Measurements from ENCODE around the gene KNTC1.

The KNTC1 gene, protein sequence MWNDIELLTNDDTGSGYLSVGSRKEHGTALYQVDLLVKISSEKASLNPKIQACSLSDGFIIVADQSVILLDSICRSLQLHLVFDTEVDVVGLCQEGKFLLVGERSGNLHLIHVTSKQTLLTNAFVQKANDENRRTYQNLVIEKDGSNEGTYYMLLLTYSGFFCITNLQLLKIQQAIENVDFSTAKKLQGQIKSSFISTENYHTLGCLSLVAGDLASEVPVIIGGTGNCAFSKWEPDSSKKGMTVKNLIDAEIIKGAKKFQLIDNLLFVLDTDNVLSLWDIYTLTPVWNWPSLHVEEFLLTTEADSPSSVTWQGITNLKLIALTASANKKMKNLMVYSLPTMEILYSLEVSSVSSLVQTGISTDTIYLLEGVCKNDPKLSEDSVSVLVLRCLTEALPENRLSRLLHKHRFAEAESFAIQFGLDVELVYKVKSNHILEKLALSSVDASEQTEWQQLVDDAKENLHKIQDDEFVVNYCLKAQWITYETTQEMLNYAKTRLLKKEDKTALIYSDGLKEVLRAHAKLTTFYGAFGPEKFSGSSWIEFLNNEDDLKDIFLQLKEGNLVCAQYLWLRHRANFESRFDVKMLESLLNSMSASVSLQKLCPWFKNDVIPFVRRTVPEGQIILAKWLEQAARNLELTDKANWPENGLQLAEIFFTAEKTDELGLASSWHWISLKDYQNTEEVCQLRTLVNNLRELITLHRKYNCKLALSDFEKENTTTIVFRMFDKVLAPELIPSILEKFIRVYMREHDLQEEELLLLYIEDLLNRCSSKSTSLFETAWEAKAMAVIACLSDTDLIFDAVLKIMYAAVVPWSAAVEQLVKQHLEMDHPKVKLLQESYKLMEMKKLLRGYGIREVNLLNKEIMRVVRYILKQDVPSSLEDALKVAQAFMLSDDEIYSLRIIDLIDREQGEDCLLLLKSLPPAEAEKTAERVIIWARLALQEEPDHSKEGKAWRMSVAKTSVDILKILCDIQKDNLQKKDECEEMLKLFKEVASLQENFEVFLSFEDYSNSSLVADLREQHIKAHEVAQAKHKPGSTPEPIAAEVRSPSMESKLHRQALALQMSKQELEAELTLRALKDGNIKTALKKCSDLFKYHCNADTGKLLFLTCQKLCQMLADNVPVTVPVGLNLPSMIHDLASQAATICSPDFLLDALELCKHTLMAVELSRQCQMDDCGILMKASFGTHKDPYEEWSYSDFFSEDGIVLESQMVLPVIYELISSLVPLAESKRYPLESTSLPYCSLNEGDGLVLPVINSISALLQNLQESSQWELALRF (N-terminal part only)

DNA sequence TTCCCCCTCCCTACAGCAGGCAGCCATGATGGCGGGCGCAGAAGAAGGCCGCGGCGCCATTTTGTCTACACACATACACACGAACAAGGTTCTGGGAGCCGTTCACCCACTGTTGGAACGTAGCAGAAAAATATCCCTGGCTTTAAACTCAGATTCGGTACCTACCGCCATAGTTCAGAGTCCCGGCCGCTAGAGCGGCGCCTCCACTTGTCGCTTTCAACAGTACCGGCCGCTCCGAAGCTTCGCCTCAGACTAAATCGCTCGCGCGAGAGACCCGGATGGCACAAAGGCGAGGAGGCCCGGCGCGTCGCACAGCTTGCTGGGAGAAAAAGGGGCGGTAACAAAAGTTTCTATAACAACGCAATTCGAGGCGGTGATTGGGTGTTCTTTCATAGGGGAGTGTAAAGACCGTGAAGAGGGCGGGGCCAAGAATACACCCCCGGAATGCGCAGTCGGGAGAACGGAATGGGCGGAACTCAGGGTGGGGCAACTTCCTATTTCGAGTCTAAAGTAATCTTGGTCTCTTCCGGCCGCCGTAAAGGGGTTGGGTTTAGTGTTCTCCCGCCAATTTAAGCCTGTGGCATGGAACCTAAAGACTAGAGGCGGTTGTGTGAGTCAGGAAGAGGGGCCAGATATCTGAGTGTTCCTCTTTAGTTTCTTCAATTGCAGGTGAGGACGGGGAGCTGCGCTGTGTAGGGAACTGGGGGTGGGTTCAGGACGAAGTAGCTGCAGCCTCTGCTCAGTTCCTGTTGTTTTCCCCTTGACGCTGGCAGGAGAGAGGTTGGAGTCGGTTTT lies at the start of gene KNTC1, which contains the start of gene RSRC2:
Gene KNTC1 (plus strand): TSS at position 567 of the 795 bp plus-strand sequence. CDS start 2,815 bp downstream, outside the sequence.
Gene RSRC2 (minus strand): TSS at position 254 of the 795 bp plus-strand sequence. CDS start 83 bp downstream, at position 171.
- TF ChIP-seq, protein P1, sequence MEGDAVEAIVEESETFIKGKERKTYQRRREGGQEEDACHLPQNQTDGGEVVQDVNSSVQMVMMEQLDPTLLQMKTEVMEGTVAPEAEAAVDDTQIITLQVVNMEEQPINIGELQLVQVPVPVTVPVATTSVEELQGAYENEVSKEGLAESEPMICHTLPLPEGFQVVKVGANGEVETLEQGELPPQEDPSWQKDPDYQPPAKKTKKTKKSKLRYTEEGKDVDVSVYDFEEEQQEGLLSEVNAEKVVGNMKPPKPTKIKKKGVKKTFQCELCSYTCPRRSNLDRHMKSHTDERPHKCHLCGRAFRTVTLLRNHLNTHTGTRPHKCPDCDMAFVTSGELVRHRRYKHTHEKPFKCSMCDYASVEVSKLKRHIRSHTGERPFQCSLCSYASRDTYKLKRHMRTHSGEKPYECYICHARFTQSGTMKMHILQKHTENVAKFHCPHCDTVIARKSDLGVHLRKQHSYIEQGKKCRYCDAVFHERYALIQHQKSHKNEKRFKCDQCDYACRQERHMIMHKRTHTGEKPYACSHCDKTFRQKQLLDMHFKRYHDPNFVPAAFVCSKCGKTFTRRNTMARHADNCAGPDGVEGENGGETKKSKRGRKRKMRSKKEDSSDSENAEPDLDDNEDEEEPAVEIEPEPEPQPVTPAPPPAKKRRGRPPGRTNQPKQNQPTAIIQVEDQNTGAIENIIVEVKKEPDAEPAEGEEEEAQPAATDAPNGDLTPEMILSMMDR (conservative IDR thresholded peaks at IDR 0.05; ENCODE audit: low read depth, low read length): no peak
- Histone ChIP-seq H4K20me1 (ENCODE audit: insufficient read depth) (0 out of 2 replicates have a peak, but pooled peaks cover 8% of the 10 kb centered on the region), H2AFZ (ENCODE audit: low read depth) (peak within 1 kb of the TSS; percentile 66)

DNA sequence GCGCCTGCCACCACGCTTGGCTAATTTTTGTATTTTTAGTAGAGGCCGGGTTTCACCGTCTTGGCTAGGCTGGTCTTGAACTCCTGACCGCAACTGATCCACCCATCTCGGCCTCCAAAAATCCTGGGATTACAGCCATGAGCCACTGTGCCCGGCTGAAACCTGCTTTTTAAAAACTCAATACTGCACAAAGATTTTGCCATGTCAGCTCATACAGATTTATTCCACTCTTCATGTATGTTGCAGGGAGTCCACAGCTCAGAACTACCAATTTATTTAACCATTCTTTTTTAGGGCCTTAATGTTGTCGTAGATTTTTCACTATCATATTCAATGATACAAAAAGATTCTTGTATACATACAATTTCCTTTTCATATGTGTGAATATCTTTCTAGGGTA lies 46.3 kb upstream of the KNTC1 start:
- TF ChIP-seq, protein P1 (conservative IDR thresholded peaks at IDR 0.05; ENCODE audit: low read depth, low read length): no peak
- H3K79me2 ChIP-seq (ENCODE audit: insufficient read depth, low read depth): no peaks in the 10 kb centered on the region
- no peak overlapping the region for H3K4me3 ChIP-seq (IDR thresholded peaks at IDR 0.05; ENCODE audit: insufficient read depth, low read depth, low read length)
- H3K27me3 ChIP-seq (ENCODE audit: insufficient read depth, low read depth): no peaks in the 10 kb centered on the region
- H3K4me1 ChIP-seq (ENCODE audit: low read depth, poor library complexity, severe bottlenecking): no peaks in the 10 kb centered on the region
- H3K9ac ChIP-seq: no peak overlapping the region
- H3K4me2 ChIP-seq: no peak overlapping the region
- no peak overlapping the region for H3K27ac ChIP-seq
- H4K20me1 ChIP-seq (ENCODE audit: insufficient read depth): no peaks in the 10 kb centered on the region
- H2AFZ ChIP-seq (ENCODE audit: low read depth): no peak overlapping the region
- peaks cover under 1% of the 10 kb centered on the region; the same call in 1 of the 2 replicates for H3K36me3 ChIP-seq (ENCODE audit: insufficient read depth)

More for the DNA sequence above, at the start of gene KNTC1, which contains the start of gene RSRC2:
- H3K27ac ChIP-seq: peak within 1 kb of the TSS; percentile 100
- H3K4me2 ChIP-seq: peak within 1 kb of the TSS; percentile 82
- no peaks in the 10 kb centered on the region for H3K36me3 ChIP-seq (ENCODE audit: insufficient read depth)
- no peaks in the 10 kb centered on the region for H3K27me3 ChIP-seq (ENCODE audit: insufficient read depth, low read depth)
- peak within 1 kb of the TSS; percentile 100 for H3K9ac ChIP-seq
- peaks cover 85% of the 10 kb centered on the region for H3K79me2 ChIP-seq (ENCODE audit: insufficient read depth, low read depth)
- H3K4me1 ChIP-seq (ENCODE audit: low read depth, poor library complexity, severe bottlenecking): peaks cover 33% of the 10 kb centered on the region
- no peak within 1 kb of the TSS for H3K4me3 ChIP-seq (IDR thresholded peaks at IDR 0.05; ENCODE audit: insufficient read depth, low read depth, low read length)

DNA sequence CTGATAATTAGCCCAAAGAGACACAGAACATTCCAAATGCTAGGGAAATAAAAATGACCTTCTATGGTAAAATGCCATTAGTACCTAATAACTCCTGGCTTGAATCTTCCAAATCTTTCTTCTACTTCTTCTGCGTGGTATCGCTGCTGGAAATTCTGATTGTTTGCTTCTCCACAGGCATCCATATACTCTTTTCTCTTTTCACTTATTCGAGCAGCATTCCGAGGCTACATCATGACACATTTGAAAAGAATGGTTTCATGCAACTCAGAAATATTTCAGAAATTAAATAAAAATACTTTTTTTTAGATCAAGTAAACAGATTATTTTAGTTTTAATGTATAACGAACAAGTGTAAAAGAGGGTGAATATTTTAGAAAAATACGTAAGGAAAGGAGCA lies 45.2 kb upstream of the KNTC1 start:
- H3K9ac ChIP-seq: no peak overlapping the region
- H3K36me3 ChIP-seq (ENCODE audit: insufficient read depth): peaks cover 4% of the 10 kb centered on the region; the same call in 1 of the 2 replicates
- H3K4me1 ChIP-seq (ENCODE audit: low read depth, poor library complexity, severe bottlenecking): no peaks in the 10 kb centered on the region
- no peak overlapping the region for H3K4me3 ChIP-seq (IDR thresholded peaks at IDR 0.05; ENCODE audit: insufficient read depth, low read depth, low read length)
- no peaks in the 10 kb centered on the region for H3K79me2 ChIP-seq (ENCODE audit: insufficient read depth, low read depth)
- no peak overlapping the region for H3K27ac ChIP-seq
- no peak overlapping the region for H3K4me2 ChIP-seq
- H4K20me1 ChIP-seq (ENCODE audit: insufficient read depth): no peaks in the 10 kb centered on the region
- TF ChIP-seq, protein P1 (conservative IDR thresholded peaks at IDR 0.05; ENCODE audit: low read depth, low read length): no peak
- H3K27me3 ChIP-seq (ENCODE audit: insufficient read depth, low read depth): no peaks in the 10 kb centered on the region
- no peak overlapping the region for H2AFZ ChIP-seq (ENCODE audit: low read depth)

All from KMS-11 (cell line).